ENCODE data around the gene SVIL. TPM values are rescaled to one million over a fixed set of nuclear protein-coding genes. Genes with fewer than 3 reads are reported as not detected.

Gene SVIL
- total RNA-seq, 3 donors from 2014 or later: 67.6 to 1,278 (median 86.0) TPM

- Histone ChIP-seq H3K4me1 (ENCODE audit: low read depth) (no peaks in the 10 kb centered on the region), H3K9me3 (no peaks in the 10 kb centered on the region), H3K4me3 (no peak overlapping the region), H3K36me3 (ENCODE audit: low read depth) (no peaks in the 10 kb centered on the region)
- DNase-seq (no peak), ATAC-seq (no peak)
- TF ChIP-seq, protein P1, sequence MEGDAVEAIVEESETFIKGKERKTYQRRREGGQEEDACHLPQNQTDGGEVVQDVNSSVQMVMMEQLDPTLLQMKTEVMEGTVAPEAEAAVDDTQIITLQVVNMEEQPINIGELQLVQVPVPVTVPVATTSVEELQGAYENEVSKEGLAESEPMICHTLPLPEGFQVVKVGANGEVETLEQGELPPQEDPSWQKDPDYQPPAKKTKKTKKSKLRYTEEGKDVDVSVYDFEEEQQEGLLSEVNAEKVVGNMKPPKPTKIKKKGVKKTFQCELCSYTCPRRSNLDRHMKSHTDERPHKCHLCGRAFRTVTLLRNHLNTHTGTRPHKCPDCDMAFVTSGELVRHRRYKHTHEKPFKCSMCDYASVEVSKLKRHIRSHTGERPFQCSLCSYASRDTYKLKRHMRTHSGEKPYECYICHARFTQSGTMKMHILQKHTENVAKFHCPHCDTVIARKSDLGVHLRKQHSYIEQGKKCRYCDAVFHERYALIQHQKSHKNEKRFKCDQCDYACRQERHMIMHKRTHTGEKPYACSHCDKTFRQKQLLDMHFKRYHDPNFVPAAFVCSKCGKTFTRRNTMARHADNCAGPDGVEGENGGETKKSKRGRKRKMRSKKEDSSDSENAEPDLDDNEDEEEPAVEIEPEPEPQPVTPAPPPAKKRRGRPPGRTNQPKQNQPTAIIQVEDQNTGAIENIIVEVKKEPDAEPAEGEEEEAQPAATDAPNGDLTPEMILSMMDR (IDR thresholded peaks at IDR 0.05): no peak
- intact Hi-C loops (cut with DNase I, micrococcal nuclease): no loop called here
Measured at GRCh38 chr10:29428486-29428885, 206.3 kb downstream of the SVIL start.

- no peak for ATAC-seq
- TF ChIP-seq, protein P1 (IDR thresholded peaks at IDR 0.05): no peak
- Histone ChIP-seq H3K36me3 (ENCODE audit: low read depth) (no peaks in the 10 kb centered on the region), H3K4me3 (no peak overlapping the region), H3K9me3 (no peaks in the 10 kb centered on the region), H3K4me1 (ENCODE audit: low read depth) (no peaks in the 10 kb centered on the region)
- DNase-seq: no peak
- intact Hi-C loops (cut with DNase I, micrococcal nuclease): no loop called here
Measured at GRCh38 chr10:29427667-29428066, 207.1 kb downstream of the SVIL start.

GRCh38 chr10:29426420-29426819 is 208.4 kb downstream of the SVIL start:
- ATAC-seq: no peak
- intact Hi-C loops (cut with DNase I, micrococcal nuclease): no loop called here

DNA sequence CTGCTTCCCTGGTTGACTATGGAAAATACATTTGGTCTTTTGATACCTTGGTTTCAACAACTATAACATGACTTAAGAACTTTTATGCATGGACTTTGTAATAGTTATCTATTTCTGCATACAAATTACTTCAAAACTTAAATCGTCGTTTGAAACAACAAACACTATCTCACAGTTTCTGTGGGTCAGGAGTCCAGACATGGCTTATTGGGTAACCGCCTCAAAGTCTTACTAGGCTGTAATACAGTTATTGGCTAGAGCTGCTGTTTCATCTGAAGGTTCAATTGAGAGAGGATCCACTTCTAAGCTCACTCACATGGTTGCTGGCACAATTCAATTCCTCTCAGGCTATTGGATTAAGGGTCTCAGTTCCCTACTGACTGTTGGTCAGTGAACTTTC is 210.8 kb downstream of the SVIL start:
- ATAC-seq (no peak), DNase-seq (no peak)
- Histone ChIP-seq H3K4me3 (no peak overlapping the region), H3K4me1 (ENCODE audit: low read depth) (no peaks in the 10 kb centered on the region), H3K9me3 (no peaks in the 10 kb centered on the region), H3K36me3 (ENCODE audit: low read depth) (no peaks in the 10 kb centered on the region)
- intact Hi-C loops (cut with DNase I, micrococcal nuclease): no loop called here
- TF ChIP-seq, protein P1 (IDR thresholded peaks at IDR 0.05): no peak

More at GRCh38 chr10:29426420-29426819, 208.4 kb downstream of the SVIL start:
- Histone ChIP-seq H3K4me1 (ENCODE audit: low read depth) (no peaks in the 10 kb centered on the region), H3K9me3 (no peaks in the 10 kb centered on the region), H3K4me3 (no peak overlapping the region), H3K36me3 (ENCODE audit: low read depth) (no peaks in the 10 kb centered on the region)
- DNase-seq: no peak
- TF ChIP-seq, protein P1 (IDR thresholded peaks at IDR 0.05): no peak

DNA sequence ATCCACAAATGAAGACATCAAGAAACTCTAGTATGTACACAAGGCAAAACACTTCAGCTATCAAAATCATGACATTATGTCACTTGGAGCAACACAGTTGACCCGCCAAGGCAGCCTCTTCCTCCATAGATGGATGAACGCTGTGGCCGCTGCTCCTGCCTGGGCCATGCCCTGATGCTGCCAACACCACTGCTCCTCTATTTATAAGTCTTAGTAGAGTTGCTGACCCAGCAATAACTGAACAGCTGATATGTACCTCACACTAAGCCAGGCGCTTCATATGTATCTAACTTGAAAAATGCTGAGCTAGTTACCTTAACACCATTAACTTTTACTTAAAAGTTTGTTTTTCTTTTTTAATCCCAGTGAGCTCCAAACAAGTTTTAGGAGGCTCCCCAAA is 214.0 kb downstream of the SVIL start:
- TF ChIP-seq, protein P1 (IDR thresholded peaks at IDR 0.05): no peak
- H3K4me1 ChIP-seq (ENCODE audit: low read depth): no peaks in the 10 kb centered on the region
- ATAC-seq: no peak
- H3K36me3 ChIP-seq (ENCODE audit: low read depth): no peaks in the 10 kb centered on the region
- intact Hi-C loops (cut with DNase I, micrococcal nuclease): no loop called here
- no peak for DNase-seq
- no peak overlapping the region for H3K4me3 ChIP-seq
- no peaks in the 10 kb centered on the region for H3K9me3 ChIP-seq

DNA sequence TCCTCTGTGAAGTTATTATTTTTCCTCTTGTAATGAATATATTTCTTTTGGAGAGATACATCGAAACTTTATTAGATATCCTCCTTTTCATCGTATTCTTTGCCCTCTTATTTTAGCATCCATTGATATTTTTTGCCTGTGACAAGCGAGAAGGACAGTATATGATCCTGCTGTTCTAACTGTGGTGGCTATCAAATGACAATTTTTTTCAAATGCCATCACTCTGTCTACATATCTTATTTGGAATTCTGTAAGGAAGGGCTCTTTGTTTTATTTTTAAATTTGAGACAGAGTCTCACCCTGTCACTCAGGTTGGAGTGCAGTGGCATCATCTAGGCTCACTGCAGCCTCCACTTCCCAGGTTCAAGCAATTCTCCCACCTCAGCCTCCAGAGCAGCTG is 217.4 kb downstream of the SVIL start:
- no peak for DNase-seq
- intact Hi-C loops (cut with DNase I, micrococcal nuclease): no loop called here
- Histone ChIP-seq H3K4me3 (no peak overlapping the region), H3K9me3 (no peaks in the 10 kb centered on the region), H3K4me1 (ENCODE audit: low read depth) (peaks cover 7% of the 10 kb centered on the region), H3K36me3 (ENCODE audit: low read depth) (no peaks in the 10 kb centered on the region)
- TF ChIP-seq, protein P1 (IDR thresholded peaks at IDR 0.05): no peak
- ATAC-seq: no peak
